ENCODE measurements around the gene ZNF503.
"Not testable (repeated sequence)": the region's sequence is repeated elsewhere in the genome, so short reads cannot be mapped to it uniquely, and the experiment has no call there.

ZNF503 gene

GRCh38 chr10:75394221-75394620 lies 7.3 kb downstream of the ZNF503 start:
- DNase-seq = no peak

GRCh38 chr10:75392744-75393143 lies 8.8 kb downstream of the ZNF503 start:
- DNase-seq = no peak

GRCh38 chr10:75392271-75392670 lies 9.3 kb downstream of the ZNF503 start:
- no peak for DNase-seq

GRCh38 chr10:75390178-75390577 lies 11.4 kb downstream of the ZNF503 start:
- DNase-seq = no peak

- no peak for DNase-seq
These were observed 13.5 kb downstream of the ZNF503 start for GRCh38 chr10:75388082-75388481.

GRCh38 chr10:75386128-75386527 lies 15.4 kb downstream of the ZNF503 start:
- no peak for DNase-seq

GRCh38 chr10:75379817-75380216 lies 21.7 kb downstream of the ZNF503 start:
- no peak for DNase-seq

- DNase-seq = no peak
These were observed 22.3 kb downstream of the ZNF503 start for GRCh38 chr10:75379212-75379724.

- no peak for DNase-seq
These were observed 23.2 kb downstream of the ZNF503 start for GRCh38 chr10:75378379-75378778.

GRCh38 chr10:75377869-75378268 lies 23.7 kb downstream of the ZNF503 start:
- DNase-seq = no peak

GRCh38 chr10:75375838-75376237 lies 25.7 kb downstream of the ZNF503 start:
- DNase-seq = no peak

- no peak for DNase-seq
These were observed 30.6 kb downstream of the ZNF503 start for GRCh38 chr10:75371010-75371409.

- not testable (repeated sequence) for DNase-seq
These were observed 31.7 kb downstream of the ZNF503 start for GRCh38 chr10:75369838-75370237.

- no peak for DNase-seq
These were observed 33.7 kb downstream of the ZNF503 start for GRCh38 chr10:75367901-75368300.

GRCh38 chr10:75367021-75367487 lies 34.5 kb downstream of the ZNF503 start:
- no peak for DNase-seq

- DNase-seq = no peak
These were observed 38.1 kb downstream of the ZNF503 start for GRCh38 chr10:75363431-75363830.

GRCh38 chr10:75359876-75360275 lies 41.7 kb downstream of the ZNF503 start:
- not testable (repeated sequence) for DNase-seq

- no peak for DNase-seq
These were observed 42.6 kb downstream of the ZNF503 start for GRCh38 chr10:75358835-75359421.

GRCh38 chr10:75358132-75358531 lies 43.4 kb downstream of the ZNF503 start:
- DNase-seq = no peak

- DNase-seq = no peak
These were observed 44.1 kb downstream of the ZNF503 start for GRCh38 chr10:75357500-75357899.

- DNase-seq = no peak
These were observed 45.1 kb downstream of the ZNF503 start for GRCh38 chr10:75356484-75356883.

GRCh38 chr10:75355706-75356105 lies 45.9 kb downstream of the ZNF503 start:
- DNase-seq = no peak

GRCh38 chr10:75353183-75353582 lies 48.4 kb downstream of the ZNF503 start:
- DNase-seq = no peak

GRCh38 chr10:75352650-75353049 lies 48.9 kb downstream of the ZNF503 start:
- DNase-seq = no peak

- DNase-seq = no peak
These were observed 49.9 kb downstream of the ZNF503 start for GRCh38 chr10:75351637-75352036.

Measured in activated CD4-positive, CD25-positive, alpha-beta regulatory T cell treated with anti-CD3 and anti-CD28 coated beads, Interleukin-2, amount 50 U/mL, for 72 hours (primary cell).